Erythroblast (primary cell): Measurements from ENCODE around the gene TSEN2.

Source experiments
- GATA1 ChIP-seq: IDR thresholded peaks from 2 replicates; pipeline ENCODE4 v1.6.1; 2011; ENCODE audit warnings: low read depth, mild to moderate bottlenecking, control low read depth, low read length, moderate library complexity
- POLR2A ChIP-seq: IDR thresholded peaks from 2 replicates; pipeline ENCODE4 v1.6.1; 2011; ENCODE audit warnings: mild to moderate bottlenecking, low read length

DNA sequence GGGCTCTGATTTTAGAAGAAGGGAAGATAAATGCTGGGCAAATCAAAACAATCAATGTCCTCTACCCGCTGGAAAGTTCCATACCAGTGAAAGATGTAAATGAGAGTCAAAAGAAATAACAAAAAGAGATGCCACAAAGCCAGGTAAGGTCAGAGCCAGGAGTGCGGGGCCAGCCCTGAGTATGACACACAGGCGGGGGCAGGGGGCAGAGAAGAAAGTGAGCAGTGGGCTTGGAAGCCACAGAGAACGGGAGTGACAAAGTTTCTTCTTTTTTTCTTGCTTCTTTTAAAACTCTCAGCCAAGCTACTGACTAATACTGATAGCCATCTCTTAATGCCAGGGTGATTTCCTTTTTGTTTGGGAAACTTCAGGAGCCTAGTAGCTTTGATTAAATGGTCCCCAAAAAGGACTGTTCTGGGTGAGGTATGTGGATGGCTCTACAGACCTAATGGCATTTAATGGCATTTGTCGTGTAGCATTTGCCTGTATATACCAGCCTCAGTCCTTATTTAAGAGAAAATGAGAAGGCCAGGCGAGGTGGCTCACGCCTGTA, 23.1 kb upstream of the TSEN2 start:
- no peak for TF ChIP-seq POLR2A
- TF ChIP-seq GATA1: no peak
